LNCaP clone FGC (cell line): Measurements from ENCODE around the gene ZNF185.

Source experiments
- DNase-seq: peaks from one replicate; pipeline ENCODE4 v3.0.0-alpha.2; 2011; ENCODE audit warnings: low read depth
- H3K4me3 ChIP-seq: 2 replicates; pipeline ENCODE4 v1.5.1; 2011; ENCODE audit warnings: mild to moderate bottlenecking, low read depth, low read length, control low read depth
- CTCF ChIP-seq: IDR thresholded peaks from 2 replicates; pipeline ENCODE4 v1.5.1; 2012; ENCODE audit warnings: mild to moderate bottlenecking; ENCODE audit not compliant: control insufficient read depth, insufficient read depth; ENCODE audit errors: extremely low read depth

Gene ZNF185

GRCh38 chrX:152945021-152945979 lies 47.4 kb downstream of the ZNF185 start:
- TF ChIP-seq CTCF: no peak
- no peak for DNase-seq
- no peak overlapping the region for H3K4me3 ChIP-seq

- TF ChIP-seq CTCF: no peak
- no peak for DNase-seq
- no peak overlapping the region for H3K4me3 ChIP-seq
Measured at GRCh38 chrX:152946681-152947080, 48.8 kb downstream of the ZNF185 start.
